Lower leg skin (tissue), 3 donors: Measurements from ENCODE around the gene NDRG2.

Source experiments
- CTCF ChIP-seq, 3 donors: fragments of 450-650 bp; IDR thresholded peaks; one replicate each; pipeline ENCODE4 v1.5.1; 2016; ENCODE audit warnings: antibody characterized with exemption in 3 of 3, mild to moderate bottlenecking in 3 of 3, moderate library complexity in 2 of 3
- POLR2A ChIP-seq, 2 donors: fragments of 450-650 bp; IDR thresholded peaks; one replicate each; pipeline ENCODE4 v1.6.1; 2016 to 2017; ENCODE audit warnings: antibody characterized with exemption in 2 of 2, mild to moderate bottlenecking in 1 of 2, moderate library complexity in 1 of 2

GRCh38 chr14:21047378-21047781, 22.5 kb upstream of the NDRG2 start:
- TF ChIP-seq CTCF (IDR thresholded peaks at IDR 0.05), result no peak
- TF ChIP-seq POLR2A (IDR thresholded peaks at IDR 0.05), result no peak
